ENCODE data around the gene IFNL4.

Gene IFNL4

GRCh38 chr19:39200803-39201115 lies 47.9 kb downstream of the IFNL4 start:
- DNase-seq: no peak
- in situ Hi-C loops (cut with MboI; ENCODE audit: low pct_unique_long_range_greater_than_20kb, low sequenced_read_pairs): no loop called here

- DNase-seq: no peak
- in situ Hi-C loops (cut with MboI; ENCODE audit: low pct_unique_long_range_greater_than_20kb, low sequenced_read_pairs): no loop called here
Observed at GRCh38 chr19:39200066-39200802, 48.4 kb downstream of the IFNL4 start.

- in situ Hi-C loops (cut with MboI; ENCODE audit: low pct_unique_long_range_greater_than_20kb, low sequenced_read_pairs): no loop called here
Observed at GRCh38 chr19:39199025-39199424, 49.6 kb downstream of the IFNL4 start.

GRCh38 chr19:39197808-39198207 lies 50.8 kb downstream of the IFNL4 start:
- in situ Hi-C loops (cut with MboI; ENCODE audit: low pct_unique_long_range_greater_than_20kb, low sequenced_read_pairs): no loop called here
- no peak for DNase-seq

More at GRCh38 chr19:39199025-39199424, 49.6 kb downstream of the IFNL4 start:
- DNase-seq: no peak

GRCh38 chr19:39196860-39197562 lies 51.6 kb downstream of the IFNL4 start, which contains the start of gene NCCRP1:
TSS of gene NCCRP1 (plus strand) at chr19:39196964. CDS start at chr19:39196983, 19 bp downstream.
- in situ Hi-C loops (cut with MboI; ENCODE audit: low pct_unique_long_range_greater_than_20kb, low sequenced_read_pairs): no loop called here
- DNase-seq: no peak

GRCh38 chr19:39196320-39196719 lies 52.3 kb downstream of the IFNL4 start:
- DNase-seq: no peak
- in situ Hi-C loops (cut with MboI; ENCODE audit: low pct_unique_long_range_greater_than_20kb, low sequenced_read_pairs): no loop called here

Measured in KBM-7 (cell line).